Brain pericyte (primary cell): Measurements from ENCODE around the gene TEX2.

ENCODE experiments used
- DNase-seq: peaks from one replicate; pipeline ENCODE4 v3.0.0-alpha.2; 2012; ENCODE audit warnings: low read depth, low spot score

Gene TEX2

GRCh38 chr17:64269687-64270649, 6.9 kb upstream of the TEX2 start:
- no peak for DNase-seq

GRCh38 chr17:64264891-64265290, 1.8 kb upstream of the TEX2 start:
- DNase-seq = no peak

- DNase-seq = no peak
These were observed 661 bp downstream of the TEX2 start for GRCh38 chr17:64262198-64262999.

DNA sequence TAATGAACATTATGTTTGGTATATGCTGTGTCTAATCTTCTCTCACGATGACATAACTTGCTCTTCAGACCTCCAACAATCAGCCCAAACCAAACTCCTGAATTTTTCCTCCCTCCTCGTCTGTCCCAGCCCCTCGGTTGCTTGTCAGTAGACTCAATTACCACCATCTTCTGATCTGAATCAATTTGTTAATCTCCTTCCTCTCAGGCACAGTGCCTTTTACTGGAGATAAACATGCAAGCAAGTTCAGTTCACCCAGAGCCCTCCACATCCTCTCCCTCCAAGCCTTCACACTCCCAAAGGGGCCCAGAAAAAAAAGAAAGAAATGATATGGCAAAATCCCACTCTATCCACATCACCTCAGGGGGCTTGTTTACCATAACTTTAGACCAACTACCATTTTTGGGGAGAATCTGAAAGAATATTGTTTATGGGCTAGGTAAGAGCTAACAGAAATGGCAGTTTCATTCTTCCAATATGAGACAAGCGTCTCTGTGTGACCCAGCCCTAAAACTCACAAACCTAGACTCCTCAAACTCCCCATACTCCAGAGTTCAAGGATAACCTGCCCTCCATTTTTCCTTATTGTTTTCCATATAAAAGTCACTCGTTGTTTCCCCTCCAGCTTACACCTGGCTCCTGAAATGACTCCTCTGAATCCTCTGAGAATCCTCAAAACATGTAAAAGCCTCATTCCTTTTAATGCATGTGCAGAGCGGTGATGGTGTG, 1.5 kb downstream of the TEX2 start:
- no peak for DNase-seq

DNA sequence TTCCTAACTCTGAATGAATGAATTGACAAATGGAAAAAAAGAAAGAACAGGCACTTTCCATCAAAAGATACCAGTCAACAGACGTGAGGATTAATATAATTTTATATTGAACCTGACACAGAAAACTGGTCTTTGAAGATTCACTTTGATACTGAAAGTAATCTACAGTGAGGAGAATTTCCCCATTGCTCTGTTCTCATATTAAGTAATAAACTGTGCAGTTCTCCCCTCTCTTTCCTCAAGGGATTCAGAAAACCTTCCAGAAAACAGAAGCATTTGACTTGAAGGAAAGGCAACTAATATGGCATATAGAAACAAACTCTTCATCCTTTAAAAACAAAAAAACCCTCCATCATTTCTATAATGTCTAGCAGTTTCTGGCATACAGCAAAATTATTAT, 2.2 kb downstream of the TEX2 start:
- no peak for DNase-seq

GRCh38 chr17:64259922-64260321, 3.1 kb downstream of the TEX2 start:
- no peak for DNase-seq

DNA sequence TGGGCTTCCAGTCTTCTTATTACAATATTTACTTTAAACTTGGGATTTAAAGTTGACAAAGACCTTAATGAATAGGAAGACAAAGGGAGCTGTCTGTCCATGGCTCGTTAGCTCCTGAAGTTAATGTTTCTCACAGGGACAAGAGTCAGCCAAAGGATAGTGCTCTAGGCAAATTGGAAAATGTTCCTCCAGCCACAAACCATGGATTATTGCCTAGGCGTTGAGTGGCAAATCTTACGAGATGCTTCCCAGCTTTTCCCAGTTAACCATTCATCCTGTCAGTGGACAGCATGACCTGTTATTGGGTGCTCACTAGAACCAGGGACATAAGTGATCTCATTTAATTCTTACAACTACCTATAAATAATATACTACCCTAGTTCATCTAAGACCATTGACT, 3.6 kb downstream of the TEX2 start:
- no peak for DNase-seq

- DNase-seq = no peak
These were observed 5.9 kb downstream of the TEX2 start for GRCh38 chr17:64256913-64257807.

GRCh38 chr17:64255764-64256163, 7.3 kb downstream of the TEX2 start:
- DNase-seq = no peak

DNA sequence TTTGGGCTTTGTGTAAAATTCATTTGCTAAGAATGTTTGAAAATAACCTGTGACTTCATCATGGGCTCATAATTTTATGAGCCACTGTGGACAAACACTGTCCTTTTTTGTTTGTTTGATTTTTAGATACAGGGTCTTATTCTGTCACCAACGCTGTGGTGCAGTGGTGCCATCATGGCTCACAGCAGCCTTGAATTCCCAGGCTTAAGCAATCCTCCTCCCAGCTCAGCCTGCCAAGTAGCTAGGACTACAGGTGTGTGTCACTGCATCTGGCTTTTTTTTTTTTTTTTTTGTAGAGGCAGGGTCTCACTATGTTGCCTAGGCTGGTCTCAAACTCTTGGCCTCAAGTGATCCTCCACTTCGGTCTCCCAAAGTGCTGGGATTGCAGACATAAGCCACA, 8.3 kb downstream of the TEX2 start:
- DNase-seq = no peak

DNA sequence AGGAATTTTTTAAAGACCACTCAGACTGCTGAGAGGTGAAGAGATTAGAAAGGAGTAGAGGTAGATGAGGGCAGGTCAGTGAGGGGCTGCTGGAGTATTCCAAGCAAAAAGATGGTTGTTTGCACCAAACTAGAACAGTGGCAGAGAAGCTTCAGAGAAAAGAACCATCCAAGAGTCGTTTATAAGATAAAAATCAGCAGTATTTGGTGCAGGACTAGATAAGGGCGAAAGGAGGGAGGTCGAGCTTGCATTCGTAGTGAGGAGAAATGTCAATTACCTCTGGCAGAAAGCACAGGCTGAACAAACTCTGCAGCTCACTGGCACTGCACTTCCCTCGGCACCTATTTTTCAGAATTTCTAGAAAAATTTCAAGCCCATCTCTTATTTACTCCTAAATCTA, 9.6 kb downstream of the TEX2 start:
- DNase-seq = no peak

- DNase-seq = no peak
These were observed 10.2 kb downstream of the TEX2 start for GRCh38 chr17:64252831-64253230.

DNA sequence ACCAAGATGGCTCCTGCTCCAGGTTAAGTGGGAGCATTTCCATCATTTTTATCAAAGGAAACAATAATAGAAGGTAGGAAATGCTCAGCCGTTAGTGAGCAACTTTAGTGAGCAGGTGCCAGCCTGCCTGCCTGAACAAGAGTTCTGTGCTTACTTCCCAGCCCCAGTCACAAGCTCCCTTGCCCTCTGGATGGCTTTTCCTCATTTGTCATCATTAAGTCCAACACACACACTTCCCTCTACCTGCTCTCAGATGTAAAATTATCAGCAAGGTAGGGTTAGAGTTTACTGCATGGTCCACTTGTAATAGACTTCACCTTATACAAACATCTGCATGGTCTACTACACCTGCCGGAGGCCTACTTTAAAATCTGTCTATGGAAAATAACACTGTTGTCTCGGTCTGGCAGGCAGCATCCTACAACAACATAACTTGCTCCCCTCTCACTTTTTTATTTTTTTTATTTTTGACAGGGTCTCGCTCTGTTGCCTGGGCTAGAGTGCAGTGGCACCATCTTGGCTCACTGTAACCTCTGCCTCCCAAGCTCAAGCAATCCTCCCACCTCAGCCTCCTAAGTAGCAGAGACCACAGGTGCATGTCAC, 12.7 kb downstream of the TEX2 start:
- no peak for DNase-seq

DNA sequence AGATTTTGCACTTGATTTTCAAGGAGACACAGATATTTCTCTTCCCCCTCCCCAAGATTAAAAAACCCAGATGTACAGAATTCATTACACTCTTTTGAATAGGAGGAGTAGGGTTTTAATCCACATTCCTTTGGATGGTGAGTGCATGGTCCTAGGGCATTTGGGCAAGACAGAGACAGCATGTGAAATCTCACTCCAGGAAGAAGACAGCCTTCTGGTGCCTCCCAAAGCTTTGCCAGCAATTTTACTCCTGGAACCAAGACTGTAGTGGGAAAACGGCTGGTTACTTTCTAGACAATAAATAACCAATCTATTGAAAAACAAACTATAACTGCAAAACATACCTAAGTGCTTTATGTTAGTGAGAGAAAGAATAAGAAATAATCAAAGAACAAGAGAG, 15.2 kb downstream of the TEX2 start:
- DNase-seq = no peak

DNA sequence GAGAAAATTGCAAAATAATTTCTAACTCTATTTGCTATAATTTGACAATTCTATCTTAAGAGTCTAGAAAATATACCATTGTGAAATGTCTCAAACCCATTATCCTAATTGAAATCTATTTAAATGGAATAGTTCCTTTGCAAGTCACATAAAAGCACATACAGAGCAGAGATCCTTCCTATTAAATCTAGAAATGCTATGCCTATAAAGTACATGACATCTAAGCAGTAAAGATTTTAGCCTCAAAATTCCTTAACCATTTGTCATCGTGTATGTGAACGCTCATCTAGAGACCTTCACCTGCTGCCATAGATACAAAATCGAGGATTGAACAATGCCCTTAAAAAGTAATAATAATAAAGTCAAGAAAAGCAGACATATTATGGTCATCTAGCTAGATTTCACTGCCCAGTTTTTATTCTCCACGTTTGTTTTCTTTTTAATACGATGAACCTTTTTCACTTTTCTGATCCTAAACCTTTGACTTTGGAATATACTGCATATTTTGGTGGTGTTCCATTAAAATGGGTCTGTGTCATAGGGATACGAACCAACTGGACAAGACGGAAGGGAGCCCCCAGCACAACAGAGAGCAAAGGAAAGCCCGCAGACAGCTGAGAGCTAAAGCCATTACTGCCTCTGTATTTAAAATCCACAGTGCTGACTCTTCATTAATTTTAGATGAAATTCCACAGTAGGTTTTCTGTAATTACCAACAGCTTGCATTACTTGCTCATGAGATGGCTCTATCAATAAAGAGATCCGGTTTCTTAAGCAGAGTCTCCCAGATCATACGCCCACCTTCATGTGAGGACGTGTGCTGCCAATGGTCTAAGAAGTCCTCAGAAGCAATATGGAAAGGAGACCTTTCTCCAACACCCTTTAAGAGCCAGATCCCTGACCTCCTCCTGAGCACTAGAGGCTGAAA, 17.6 kb downstream of the TEX2 start:
- DNase-seq = no peak

GRCh38 chr17:64244165-64244564, 18.9 kb downstream of the TEX2 start:
- no peak for DNase-seq

DNA sequence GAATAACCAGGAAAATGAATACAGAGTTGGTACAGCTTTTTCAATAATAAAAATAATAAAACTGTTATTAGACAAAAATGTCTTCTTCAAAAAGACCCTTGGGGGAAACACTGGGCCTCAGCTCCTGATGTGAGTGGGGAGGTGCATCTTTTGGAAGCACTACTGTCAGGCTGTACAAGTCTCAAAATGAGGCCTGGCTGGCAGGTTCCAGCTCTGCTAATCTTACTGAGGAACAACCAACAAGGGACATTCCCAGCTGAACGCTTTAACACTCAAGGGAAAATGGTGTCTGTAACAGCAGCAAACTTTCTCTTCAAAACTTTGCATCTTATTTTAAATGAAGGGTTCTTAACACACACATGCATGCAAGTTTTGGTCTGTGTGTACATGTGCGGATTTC, 19.7 kb downstream of the TEX2 start:
- DNase-seq = no peak

GRCh38 chr17:64242633-64243032, 20.4 kb downstream of the TEX2 start:
- DNase-seq = no peak

GRCh38 chr17:64240741-64241347, 22.2 kb downstream of the TEX2 start:
- no peak for DNase-seq
